NCI-H524 (cell line): Measurements from ENCODE around the gene NHS.

ENCODE experiments used
- DNase-seq, 2 experiments: peaks; one replicate each; lab custom pipeline; 2025; lab: John Stamatoyannopoulos, UW

NHS gene

DNA sequence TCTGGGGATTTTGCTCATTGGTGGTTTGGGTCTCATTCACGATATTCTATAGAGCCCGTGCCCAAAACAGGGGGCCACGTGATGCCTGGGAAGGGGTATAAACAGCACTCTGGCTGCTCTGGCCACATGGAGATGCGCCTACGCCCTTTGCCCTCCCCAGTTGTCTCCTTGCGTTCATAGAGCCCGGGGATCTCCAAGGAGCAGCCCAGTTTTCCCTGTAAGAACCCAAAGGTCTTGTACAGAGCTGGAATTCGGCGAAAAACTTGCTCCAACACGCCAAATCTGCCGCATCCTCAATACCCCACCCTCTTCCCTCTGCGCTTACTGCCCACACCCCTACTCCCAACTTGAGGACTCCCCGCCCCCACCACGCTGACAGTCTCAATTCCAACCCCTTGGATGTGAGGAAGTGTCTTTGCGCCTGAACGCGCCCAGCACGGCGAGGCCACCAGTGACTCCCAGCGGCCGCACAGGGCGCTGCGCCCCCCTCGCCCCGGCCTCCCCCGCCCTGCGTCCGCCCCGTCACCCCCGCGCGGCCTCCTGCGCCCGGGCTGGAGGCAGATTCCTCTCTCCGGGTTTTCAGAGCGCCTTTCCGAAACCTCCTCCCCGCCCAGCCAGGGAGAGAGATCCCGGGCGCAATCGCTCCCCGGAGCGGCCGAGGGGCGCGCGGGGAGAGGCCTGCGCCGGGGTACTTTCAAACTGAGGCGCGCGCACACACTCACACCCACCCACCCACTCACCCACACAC, at the start of gene NHS:
Gene NHS, plus strand, starts transcription at position 582 of the 748 bp plus-strand sequence. CDS start 558 bp downstream, outside the sequence.
- DNase-seq, result peak; percentile 65 to 83

- no peak for DNase-seq
Measured at GRCh38 chrX:17328837-17329236, 46.2 kb upstream of the NHS start.

GRCh38 chrX:17336377-17336776, 38.6 kb upstream of the NHS start:
- DNase-seq, result no peak

DNA sequence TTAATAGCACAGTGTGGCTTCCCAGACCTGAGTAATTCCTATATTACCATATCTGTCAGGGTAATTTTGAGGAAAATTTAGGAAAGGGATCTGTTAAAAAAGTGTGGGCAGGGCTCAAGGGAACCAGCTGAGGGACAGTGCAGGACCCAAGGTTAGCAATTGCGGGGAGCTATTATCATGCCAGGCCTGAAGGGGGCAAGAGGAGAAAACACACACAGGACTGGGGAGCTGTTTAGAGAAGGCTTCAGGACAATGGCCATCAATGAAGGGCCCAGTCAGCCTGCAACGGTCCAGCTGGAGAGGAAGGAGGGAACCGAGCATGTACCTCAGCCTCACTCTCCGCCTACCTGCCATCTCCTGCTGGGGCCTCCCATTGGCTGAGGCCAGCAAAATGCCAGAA, 19.0 kb upstream of the NHS start:
- peak in 1 of 2 experiments; percentile 4 for DNase-seq

DNA sequence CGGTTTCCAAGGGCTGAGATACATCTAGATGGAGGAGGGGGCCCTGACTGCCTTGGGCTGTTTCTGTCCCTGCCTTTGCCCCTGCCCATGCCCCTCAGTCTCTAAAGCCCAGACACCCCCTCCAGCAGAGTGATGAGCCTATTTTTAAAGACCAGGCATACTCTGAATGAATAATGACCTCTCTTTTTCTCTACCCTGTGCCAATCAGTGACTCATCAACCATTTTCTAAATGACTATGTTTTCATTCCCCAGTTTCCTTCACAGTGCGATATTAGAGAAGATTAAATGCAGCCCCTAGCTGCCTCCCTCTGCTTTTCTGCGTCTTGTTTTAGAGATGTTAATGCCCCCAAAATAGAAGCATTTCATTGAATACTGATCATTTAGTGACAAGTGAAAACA, 15.5 kb upstream of the NHS start:
- DNase-seq, result no peak

GRCh38 chrX:17361620-17362019, 13.4 kb upstream of the NHS start:
- DNase-seq, result peak; percentile 21 to 35

GRCh38 chrX:17368002-17368401, 7.0 kb upstream of the NHS start:
- DNase-seq, result no peak

DNA sequence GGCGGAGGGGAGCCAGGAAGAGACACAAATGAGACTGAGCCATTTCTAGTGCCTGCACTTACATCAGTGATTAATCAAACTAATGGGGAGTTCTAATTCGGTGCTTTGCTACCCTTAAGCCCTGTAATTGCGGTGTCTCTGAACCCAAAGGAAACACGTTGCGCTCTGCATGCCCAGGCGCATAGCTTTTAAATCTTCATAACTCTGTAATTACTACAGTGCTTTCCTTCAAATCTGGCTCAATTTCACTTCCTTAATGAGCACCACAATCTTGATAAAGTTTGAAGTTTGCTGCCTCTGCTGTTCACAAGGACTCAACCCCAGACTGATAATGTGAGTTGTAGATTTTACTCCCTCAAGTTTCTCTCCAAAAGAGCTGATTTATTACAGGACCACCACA, 5.7 kb upstream of the NHS start:
- no peak for DNase-seq

DNA sequence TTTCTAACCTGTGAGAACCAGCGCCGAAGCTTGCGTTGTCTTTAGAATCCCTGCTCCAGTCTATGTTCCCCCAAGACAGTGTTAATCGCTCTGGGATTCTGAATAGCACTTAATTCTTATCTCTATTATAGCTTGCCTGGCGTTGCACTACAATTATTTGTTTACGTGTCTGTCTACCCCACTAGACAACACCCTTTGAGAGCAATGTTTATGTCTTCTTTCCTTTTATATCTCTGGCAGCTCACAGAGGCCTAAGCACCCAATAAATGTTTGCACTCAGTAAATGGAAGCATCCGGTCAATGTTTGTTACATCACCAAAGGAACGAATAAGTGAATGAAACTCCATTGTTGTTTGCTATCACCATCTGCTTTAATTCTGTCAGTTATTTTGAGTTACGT, 4.8 kb upstream of the NHS start:
- no peak for DNase-seq

GRCh38 chrX:17372052-17372451, 2.9 kb upstream of the NHS start:
- DNase-seq, result no peak

GRCh38 chrX:17373337-17373736, 1.7 kb upstream of the NHS start:
- DNase-seq, result no peak

GRCh38 chrX:17375367-17375636, 302 bp downstream of the NHS start:
- no peak for DNase-seq

DNA sequence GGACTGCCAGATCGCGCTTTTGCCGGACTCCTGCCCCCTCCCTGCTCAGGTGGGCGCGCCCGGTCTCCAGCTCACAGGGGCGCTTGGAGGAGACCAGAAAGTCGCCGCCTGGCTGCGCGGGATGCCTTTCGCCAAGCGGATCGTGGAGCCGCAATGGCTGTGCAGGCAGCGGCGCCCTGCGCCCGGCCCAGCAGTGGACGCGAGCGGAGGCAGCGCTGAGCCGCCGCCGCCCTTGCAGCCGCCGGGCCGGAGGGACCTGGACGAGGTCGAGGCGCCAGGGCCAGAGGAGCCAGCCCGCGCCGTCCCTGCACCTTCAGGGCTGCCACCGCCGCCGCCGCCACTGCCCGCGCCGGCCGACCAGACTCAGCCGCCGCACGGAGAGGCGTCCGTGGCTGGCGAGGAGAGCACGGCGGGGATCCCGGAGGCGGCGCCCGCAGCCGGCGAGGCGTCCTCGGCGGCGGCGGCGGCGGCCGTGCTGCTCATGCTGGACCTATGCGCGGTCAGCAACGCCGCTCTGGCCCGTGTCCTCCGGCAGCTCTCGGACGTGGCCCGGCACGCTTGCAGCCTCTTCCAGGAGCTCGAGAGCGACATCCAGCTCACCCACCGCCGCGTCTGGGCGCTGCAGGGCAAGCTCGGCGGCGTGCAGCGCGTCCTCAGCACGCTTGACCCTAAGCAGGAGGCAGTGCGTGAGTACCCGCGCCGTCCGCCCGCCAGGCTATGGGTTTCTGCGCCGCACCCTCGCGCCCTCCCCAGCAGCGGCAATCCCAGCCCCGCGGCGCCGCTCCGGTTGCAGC, 834 bp downstream of the NHS start:
- peak in 1 of 2 experiments; percentile 37 for DNase-seq

- DNase-seq, result peak in 1 of 2 experiments; percentile 27
Measured at GRCh38 chrX:17376431-17377077, 1.6 kb downstream of the NHS start.

DNA sequence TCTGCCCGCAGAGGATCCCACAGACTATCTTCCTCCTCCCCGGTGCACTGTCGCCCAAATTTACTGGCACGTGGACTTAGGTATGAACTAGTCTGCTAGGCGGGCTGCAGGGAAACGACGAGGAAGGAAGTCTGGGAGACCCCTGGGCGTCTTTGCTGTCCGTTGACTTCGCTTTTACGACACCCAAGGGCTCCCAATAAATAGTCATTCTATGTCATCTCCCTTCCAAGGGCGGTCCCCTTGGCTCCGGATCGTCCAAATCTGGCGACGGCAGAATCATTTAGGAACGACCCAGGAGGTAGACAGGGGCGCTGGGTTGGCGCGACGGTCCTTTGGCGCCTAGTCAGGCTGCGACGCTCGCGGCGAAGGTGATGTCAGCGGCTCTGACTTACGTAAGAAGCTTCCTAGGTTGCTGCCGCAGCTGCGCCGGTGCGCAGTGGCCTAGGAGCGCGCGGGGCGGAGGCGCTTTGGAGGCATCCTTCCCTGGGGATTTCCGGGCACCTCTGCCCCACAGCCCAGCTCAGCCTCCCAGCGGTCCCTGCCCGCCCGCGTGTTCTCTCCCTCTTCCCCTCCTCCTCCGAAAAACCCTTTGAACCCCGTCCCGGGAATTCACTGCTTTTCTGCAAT, 2.2 kb downstream of the NHS start:
- peak; percentile 22 to 51 for DNase-seq

DNA sequence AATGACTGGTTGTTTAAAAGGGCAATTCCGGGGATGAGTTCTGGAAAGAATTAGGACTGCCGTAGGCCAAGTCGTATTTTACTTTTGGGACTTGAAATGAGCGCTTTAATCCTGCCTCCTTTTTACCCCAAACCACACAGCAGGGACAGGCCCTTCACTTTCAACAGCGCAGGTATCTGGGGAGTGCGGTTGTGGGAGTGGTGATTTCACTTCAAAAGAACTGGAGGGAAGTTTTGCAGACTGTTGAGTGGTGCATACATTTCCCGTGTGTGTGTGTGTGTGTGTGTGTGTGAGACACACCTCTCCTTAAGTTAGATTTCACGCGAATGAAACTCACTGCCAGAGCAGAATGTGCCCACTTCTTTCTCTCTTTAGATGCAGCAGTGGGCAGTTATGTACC, 2.8 kb downstream of the NHS start:
- DNase-seq, result no peak

GRCh38 chrX:17380221-17380620, 5.2 kb downstream of the NHS start:
- no peak for DNase-seq

- DNase-seq, result peak in 1 of 2 experiments; percentile 35
Measured at GRCh38 chrX:17390419-17390850, 15.4 kb downstream of the NHS start.

GRCh38 chrX:17395154-17395553, 20.2 kb downstream of the NHS start:
- DNase-seq, result no peak

GRCh38 chrX:17397074-17397473, 22.1 kb downstream of the NHS start:
- DNase-seq, result no peak

DNA sequence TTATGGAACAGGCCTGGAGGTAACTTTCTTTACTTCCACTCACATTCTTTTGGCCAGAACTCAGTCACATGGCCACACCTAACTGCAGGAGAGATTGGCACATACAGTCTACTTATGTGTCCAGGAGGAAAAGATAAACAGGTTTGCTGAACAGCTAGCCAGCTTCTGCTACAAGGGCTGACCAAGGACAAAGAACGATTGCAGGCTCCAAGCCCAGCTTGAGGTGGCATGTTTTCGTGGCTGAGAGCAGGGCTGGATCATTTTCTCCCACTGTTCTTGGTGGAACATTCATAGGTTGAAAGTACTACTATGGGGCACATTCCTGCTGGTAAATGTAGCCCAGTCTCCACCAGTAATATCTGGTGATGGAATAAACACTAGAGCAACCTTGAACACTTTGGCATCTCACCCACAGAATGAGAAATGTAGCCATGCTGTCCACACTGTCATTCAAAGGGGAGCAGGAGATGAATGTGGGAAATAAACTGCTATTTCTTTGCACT, 28.2 kb downstream of the NHS start:
- no peak for DNase-seq

DNA sequence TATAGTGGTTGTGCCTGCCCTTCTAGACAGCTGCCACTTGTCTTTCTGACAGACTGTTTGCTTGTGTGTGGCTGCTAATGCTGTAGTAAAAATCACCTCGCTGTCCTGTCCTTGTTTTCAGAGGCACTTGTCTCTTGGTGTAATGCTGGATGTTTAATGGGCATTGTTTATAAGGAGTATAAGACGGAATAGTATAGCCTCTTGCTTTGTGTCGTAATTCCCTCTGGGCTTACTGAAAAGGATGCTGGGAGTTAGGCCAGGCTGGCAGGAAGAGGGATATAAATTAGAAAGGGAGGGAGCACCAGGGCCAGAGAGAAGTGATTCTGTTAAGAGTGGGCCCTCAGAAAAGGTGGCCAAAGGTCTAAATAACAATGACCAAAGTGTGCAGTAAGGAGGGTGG, 29.0 kb downstream of the NHS start:
- no peak for DNase-seq
